Progenitor cell of endocrine pancreas (in vitro differentiated cells): Measurements from ENCODE around the gene KDELR3. TPM values are rescaled to one million over a fixed set of nuclear protein-coding genes. Genes with fewer than 3 reads are reported as not detected.

ENCODE experiments used
- DNase-seq: peaks from one replicate; pipeline ENCODE4 v3.0.0; 2021; ENCODE audit warnings: low spot score; ENCODE audit not compliant: unreplicated experiment
- H3K27ac Mint-ChIP-seq: 2 replicates; pipeline ENCODE4 v1.8.0; 2021; ENCODE audit warnings: mild to moderate bottlenecking, moderate library complexity, mixed read lengths
- H3K27me3 Mint-ChIP-seq: 2 replicates; pipeline ENCODE4 v1.8.0; 2021; ENCODE audit warnings: mixed read lengths
- H3K36me3 Mint-ChIP-seq: 2 replicates; pipeline ENCODE4 v1.8.0; 2022; ENCODE audit warnings: mixed read lengths; ENCODE audit not compliant: insufficient read depth
- H3K4me1 Mint-ChIP-seq: 2 replicates; pipeline ENCODE4 v1.8.0; 2021; ENCODE audit warnings: low read depth, mixed read lengths
- H3K4me3 Mint-ChIP-seq: 2 replicates; pipeline ENCODE4 v1.8.0; 2021; ENCODE audit warnings: low read depth, mild to moderate bottlenecking, moderate library complexity, mixed read lengths
- H3K9me3 Mint-ChIP-seq: 2 replicates; pipeline ENCODE4 v1.8.0; 2021; ENCODE audit warnings: low read depth, mixed read lengths
- CTCF ChIP-seq: fragments of 200-600 bp; sonication (generic); IDR thresholded peaks from one replicate; pipeline ENCODE4 v1.5.0; 2021; ENCODE audit warnings: antibody characterized with exemption, mild to moderate bottlenecking; ENCODE audit not compliant: unreplicated experiment
- total RNA-seq: library from RNA; stranded (reverse); gene quantifications from 2 replicates; pipeline ENCODE4 v1.2.1, GENCODE V29; 2021

The KDELR3 gene
- total RNA-seq, 1 donor from 2014 or later = 5.7 TPM

GRCh38 chr22:38427940-38428339 lies 40.0 kb upstream of the KDELR3 start:
- no peak overlapping the region for H3K4me3 Mint-ChIP-seq

GRCh38 chr22:38428714-38429113 lies 39.2 kb upstream of the KDELR3 start:
- no peak for TF ChIP-seq CTCF
- no peak for DNase-seq
- Mint-ChIP-seq H3K27ac (no peak overlapping the region), H3K4me3 (no peak overlapping the region), H3K36me3 (no peaks in the 10 kb centered on the region), H3K27me3 (no peaks in the 10 kb centered on the region), H3K9me3 (no peaks in the 10 kb centered on the region), H3K4me1 (no peaks in the 10 kb centered on the region)

More at GRCh38 chr22:38427940-38428339, 40.0 kb upstream of the KDELR3 start:
- H3K36me3 Mint-ChIP-seq = no peaks in the 10 kb centered on the region
- H3K27me3 Mint-ChIP-seq = no peaks in the 10 kb centered on the region
- no peak overlapping the region for H3K27ac Mint-ChIP-seq
- DNase-seq = no peak
- no peaks in the 10 kb centered on the region for H3K9me3 Mint-ChIP-seq
- TF ChIP-seq CTCF = no peak
- no peaks in the 10 kb centered on the region for H3K4me1 Mint-ChIP-seq

- H3K9me3 Mint-ChIP-seq = no peaks in the 10 kb centered on the region
- no peak for TF ChIP-seq CTCF
- no peak overlapping the region for H3K4me3 Mint-ChIP-seq
- H3K27me3 Mint-ChIP-seq = peaks cover 2% of the 10 kb centered on the region
- H3K4me1 Mint-ChIP-seq = no peaks in the 10 kb centered on the region
- no peak for DNase-seq
- H3K36me3 Mint-ChIP-seq = no peaks in the 10 kb centered on the region
- H3K27ac Mint-ChIP-seq = no peak overlapping the region
Observed at GRCh38 chr22:38429499-38430068, 38.3 kb upstream of the KDELR3 start.

- H3K27ac Mint-ChIP-seq = no peak overlapping the region
- no peaks in the 10 kb centered on the region for H3K9me3 Mint-ChIP-seq
- no peak for DNase-seq
- TF ChIP-seq CTCF = no peak
- no peaks in the 10 kb centered on the region for H3K36me3 Mint-ChIP-seq
- no peaks in the 10 kb centered on the region for H3K4me1 Mint-ChIP-seq
- H3K4me3 Mint-ChIP-seq = no peak overlapping the region
- peaks cover 4% of the 10 kb centered on the region for H3K27me3 Mint-ChIP-seq
Observed at GRCh38 chr22:38431266-38432010, 36.5 kb upstream of the KDELR3 start.

GRCh38 chr22:38432264-38432663 lies 35.6 kb upstream of the KDELR3 start:
- Mint-ChIP-seq H3K27ac (no peak overlapping the region), H3K9me3 (no peaks in the 10 kb centered on the region), H3K27me3 (peaks cover 4% of the 10 kb centered on the region), H3K36me3 (no peaks in the 10 kb centered on the region), H3K4me1 (no peaks in the 10 kb centered on the region), H3K4me3 (no peak overlapping the region)
- no peak for DNase-seq
- no peak for TF ChIP-seq CTCF
